D341Med (cell line): ENCODE data around the gene DTX3L.

Experiments
- DNase-seq: peaks from one replicate; pipeline ENCODE4 v3.0.0; 2012; ENCODE audit warnings: low spot score

The DTX3L gene

GRCh38 chr3:122606330-122606729 lies 42.2 kb downstream of the DTX3L start:
- no peak for DNase-seq

GRCh38 chr3:122608916-122609315 lies 44.8 kb downstream of the DTX3L start:
- no peak for DNase-seq

- no peak for DNase-seq
Measured at GRCh38 chr3:122609798-122610559, 45.8 kb downstream of the DTX3L start.

GRCh38 chr3:122612696-122613095 lies 48.6 kb downstream of the DTX3L start:
- DNase-seq = no peak

- DNase-seq = no peak
Measured at GRCh38 chr3:122615303-122615702, 51.2 kb downstream of the DTX3L start.

GRCh38 chr3:122618614-122619013 lies 54.5 kb downstream of the DTX3L start:
- DNase-seq = no peak

GRCh38 chr3:122619040-122619439 lies 54.9 kb downstream of the DTX3L start:
- no peak for DNase-seq

GRCh38 chr3:122620399-122620798 lies 56.3 kb downstream of the DTX3L start:
- DNase-seq = no peak

GRCh38 chr3:122621112-122621511 lies 57.0 kb downstream of the DTX3L start:
- DNase-seq = no peak

- DNase-seq = no peak
Measured at GRCh38 chr3:122623031-122623829, 59.1 kb downstream of the DTX3L start.
